IPS DF 6.9 (cell line): ENCODE data around the gene HS3ST3A1.

ENCODE experiments used
- DNase-seq: peaks from one replicate; pipeline ENCODE4 v3.0.0-alpha.2; 2013; ENCODE audit warnings: low read depth, low spot score
- H3K27ac ChIP-seq: one replicate; pipeline ENCODE4 v1.5.1; 2013; ENCODE audit warnings: low read length, control low read depth
- H3K27me3 ChIP-seq: 2 replicates; pipeline ENCODE4 v1.6.1; 2013; ENCODE audit warnings: mild to moderate bottlenecking, low read length; ENCODE audit not compliant: control insufficient read depth, insufficient read depth
- H3K36me3 ChIP-seq: 2 replicates; pipeline ENCODE4 v1.6.1; 2013; ENCODE audit warnings: low read length; ENCODE audit not compliant: control insufficient read depth, insufficient read depth
- H3K4me1 ChIP-seq: 2 replicates; pipeline ENCODE4 v1.6.1; 2013; ENCODE audit warnings: low read length; ENCODE audit not compliant: control insufficient read depth, insufficient read depth
- H3K4me3 ChIP-seq: 2 replicates; pipeline ENCODE4 v1.5.1; 2013; ENCODE audit warnings: mild to moderate bottlenecking, low read length
- H3K9me3 ChIP-seq: 2 replicates; pipeline ENCODE4 v1.6.1; 2013; ENCODE audit warnings: low read length, inconsistent platforms; ENCODE audit not compliant: control insufficient read depth, insufficient read depth
- WGBS: extraction: QIAGEN DNeasy Blood & Tissue Kit; methylation state at CpG from one replicate; pipeline ENCODE4 v1.1.7; 2013; ENCODE audit warnings: mixed read lengths, missing lambda C conversion rate; ENCODE audit not compliant: insufficient read length, insufficient coverage; 5-methylcytosine and 5-hydroxymethylcytosine counted together

HS3ST3A1 gene

GRCh38 chr17:13635951-13636350 is 34.2 kb upstream of the HS3ST3A1 start:
- no CpG with 5 or more reads among the region's 5 CpGs for WGBS
- no peak for DNase-seq

DNA sequence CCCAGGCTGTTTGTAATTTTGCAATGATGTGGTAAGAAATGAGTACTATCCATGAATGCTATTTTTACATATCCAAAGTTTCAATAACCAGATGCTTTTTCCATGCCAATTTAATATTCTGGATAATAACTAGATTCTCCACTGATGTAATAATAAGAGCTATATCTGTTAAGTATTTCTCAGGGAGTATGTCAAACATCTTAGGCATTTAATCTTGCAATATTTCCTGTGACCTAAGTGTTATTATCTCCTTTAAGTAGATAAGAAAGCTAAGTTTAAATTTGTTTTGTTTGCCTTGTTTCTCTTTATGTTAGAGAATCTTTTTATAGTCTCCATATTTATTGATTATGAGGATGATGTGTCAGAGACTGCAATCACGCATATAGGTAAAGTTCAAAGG is 32.3 kb upstream of the HS3ST3A1 start:
- Histone ChIP-seq H3K36me3 (no peaks in the 10 kb centered on the region), H3K4me1 (no peaks in the 10 kb centered on the region), H3K9me3 (no peaks in the 10 kb centered on the region), H3K27ac (no peak overlapping the region), H3K27me3 (no peaks in the 10 kb centered on the region), H3K4me3 (no peak overlapping the region)
- no peak for DNase-seq
- no CpG with 5 or more reads among the region's 1 CpG for WGBS

More at GRCh38 chr17:13635951-13636350, 34.2 kb upstream of the HS3ST3A1 start:
- no peaks in the 10 kb centered on the region for H3K27me3 ChIP-seq
- H3K4me1 ChIP-seq = peaks cover 2% of the 10 kb centered on the region; the same call in 1 of the 2 replicates
- no peaks in the 10 kb centered on the region for H3K36me3 ChIP-seq
- H3K4me3 ChIP-seq = no peak overlapping the region
- H3K9me3 ChIP-seq = no peaks in the 10 kb centered on the region
- H3K27ac ChIP-seq = no peak overlapping the region

DNA sequence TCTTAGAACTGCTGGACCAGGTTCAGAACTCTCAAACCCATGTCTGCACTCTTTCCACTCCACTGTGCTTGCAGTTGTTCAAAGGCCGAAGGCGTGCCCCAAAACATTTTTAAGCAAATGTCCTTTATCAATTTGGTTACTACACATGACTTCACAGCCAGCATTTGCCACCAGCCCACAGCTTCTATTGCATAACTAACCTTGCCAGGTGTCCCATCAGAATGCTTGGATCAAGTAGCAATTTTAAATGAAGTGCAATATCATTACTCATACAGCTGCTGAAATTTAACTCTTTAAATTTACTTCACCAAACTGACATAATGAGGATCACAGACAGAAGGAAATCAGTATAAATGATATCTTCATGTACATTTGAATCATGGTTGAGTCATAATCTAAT is 29.8 kb upstream of the HS3ST3A1 start:
- WGBS = no CpG with 5 or more reads among the region's 2 CpGs

DNA sequence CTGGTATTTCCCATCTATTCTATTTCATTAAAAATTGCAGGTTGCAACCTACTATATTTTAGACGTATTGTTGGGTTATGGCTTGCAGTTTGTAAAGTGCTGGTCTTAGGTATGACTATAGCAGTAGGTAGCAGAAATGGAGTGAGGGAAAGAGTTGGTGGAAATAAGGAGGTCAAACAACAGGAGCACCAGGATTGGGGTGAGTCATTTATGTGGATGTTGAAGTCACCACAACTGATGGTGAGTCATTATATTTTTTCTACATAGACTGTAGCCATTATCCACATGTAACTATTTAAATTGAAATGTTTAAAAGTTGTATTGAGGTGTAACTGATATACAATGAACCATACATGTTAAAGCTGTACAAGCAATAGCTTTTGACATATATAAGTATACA is 25.0 kb upstream of the HS3ST3A1 start:
- no peak overlapping the region for H3K27ac ChIP-seq
- H3K4me3 ChIP-seq = no peak overlapping the region
- H3K36me3 ChIP-seq = no peaks in the 10 kb centered on the region
- no CpG with 5 or more reads among the region's 1 CpG for WGBS
- H3K27me3 ChIP-seq = no peaks in the 10 kb centered on the region
- DNase-seq = no peak
- H3K9me3 ChIP-seq = no peaks in the 10 kb centered on the region
- no peaks in the 10 kb centered on the region for H3K4me1 ChIP-seq

More for the DNA sequence above, 29.8 kb upstream of the HS3ST3A1 start:
- Histone ChIP-seq H3K9me3 (no peaks in the 10 kb centered on the region), H3K27me3 (no peaks in the 10 kb centered on the region), H3K27ac (no peak overlapping the region), H3K4me3 (no peak overlapping the region), H3K4me1 (no peaks in the 10 kb centered on the region), H3K36me3 (no peaks in the 10 kb centered on the region)
- DNase-seq = no peak

- Histone ChIP-seq H3K4me1 (no peaks in the 10 kb centered on the region), H3K27ac (no peak overlapping the region), H3K27me3 (no peaks in the 10 kb centered on the region), H3K4me3 (no peak overlapping the region), H3K36me3 (no peaks in the 10 kb centered on the region), H3K9me3 (no peaks in the 10 kb centered on the region)
- no CpG with 5 or more reads among the region's 4 CpGs for WGBS
- DNase-seq = no peak
Measured at GRCh38 chr17:13619462-13619861, 17.7 kb upstream of the HS3ST3A1 start.

- WGBS = no CpG with 5 or more reads among the region's 5 CpGs
- H3K36me3 ChIP-seq = no peaks in the 10 kb centered on the region
- no peak for DNase-seq
- no peaks in the 10 kb centered on the region for H3K27me3 ChIP-seq
- H3K4me1 ChIP-seq = no peaks in the 10 kb centered on the region; the same call in 1 of the 2 replicates
- H3K27ac ChIP-seq = no peak overlapping the region
- no peaks in the 10 kb centered on the region for H3K9me3 ChIP-seq
- no peak overlapping the region for H3K4me3 ChIP-seq
Measured at GRCh38 chr17:13616031-13616430, 14.3 kb upstream of the HS3ST3A1 start.

- Histone ChIP-seq H3K4me3 (no peak overlapping the region), H3K9me3 (no peaks in the 10 kb centered on the region), H3K27me3 (no peaks in the 10 kb centered on the region), H3K36me3 (no peaks in the 10 kb centered on the region), H3K27ac (no peak overlapping the region), H3K4me1 (no peaks in the 10 kb centered on the region; the same call in 1 of the 2 replicates)
- no CpG with 5 or more reads among the region's 4 CpGs for WGBS
- no peak for DNase-seq
Measured at GRCh38 chr17:13609941-13610340, 8.2 kb upstream of the HS3ST3A1 start.

- H3K27ac ChIP-seq = no peak overlapping the region
- H3K27me3 ChIP-seq = peaks cover 2% of the 10 kb centered on the region; the same call in 1 of the 2 replicates
- peak overlapping the region; percentile 62; the same call in 1 of the 2 replicates for H3K4me3 ChIP-seq
- no CpG with 5 or more reads among the region's 46 CpGs for WGBS
- no peaks in the 10 kb centered on the region for H3K9me3 ChIP-seq
- H3K4me1 ChIP-seq = no peaks in the 10 kb centered on the region
- DNase-seq = no peak
- H3K36me3 ChIP-seq = no peaks in the 10 kb centered on the region
Measured at GRCh38 chr17:13601322-13601775, 380 bp downstream of the HS3ST3A1 start.

DNA sequence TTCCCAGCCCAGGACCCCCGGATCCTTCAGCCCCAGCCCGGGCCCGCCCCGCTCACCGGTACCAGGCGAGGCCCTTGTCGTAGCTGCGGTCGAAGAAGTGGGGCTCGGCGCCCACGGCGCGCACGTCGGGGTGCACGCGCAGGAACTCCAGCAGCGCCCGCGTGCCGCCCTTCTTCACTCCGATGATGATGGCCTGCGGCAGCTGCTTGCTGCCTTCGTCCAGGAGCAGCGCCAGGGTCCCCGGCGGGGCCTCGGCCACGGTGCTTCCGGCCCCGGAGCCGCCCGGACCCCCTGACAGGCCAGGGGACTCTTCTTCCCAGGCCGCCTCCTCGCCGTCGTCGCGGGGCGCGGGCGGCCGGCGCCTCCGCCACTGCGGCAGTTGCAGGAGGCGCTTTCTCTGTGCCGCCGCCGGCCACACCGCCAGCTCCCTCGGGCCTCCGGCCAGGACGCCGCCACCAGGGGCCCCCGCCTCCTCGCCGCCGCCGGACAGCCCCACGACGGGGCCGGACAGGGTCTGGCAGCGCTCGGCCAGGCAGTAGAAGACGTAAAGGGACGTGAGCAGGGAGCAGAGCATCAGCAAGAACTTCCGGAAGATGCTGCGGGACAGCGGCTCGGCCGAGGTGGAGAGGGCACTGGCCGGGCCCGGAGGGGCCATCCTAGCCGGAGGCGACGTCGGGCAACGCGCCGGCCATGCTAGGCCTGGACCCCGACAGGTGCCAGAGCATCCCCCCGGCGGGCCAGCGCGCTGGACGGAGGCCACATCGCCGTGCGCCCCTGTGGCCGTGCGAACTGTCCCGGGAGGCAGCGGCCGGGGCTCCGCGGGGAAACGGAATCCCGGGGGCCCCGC is 1.0 kb downstream of the HS3ST3A1 start:
- DNase-seq = no peak
- no CpG with 5 or more reads among the region's 101 CpGs for WGBS

DNA sequence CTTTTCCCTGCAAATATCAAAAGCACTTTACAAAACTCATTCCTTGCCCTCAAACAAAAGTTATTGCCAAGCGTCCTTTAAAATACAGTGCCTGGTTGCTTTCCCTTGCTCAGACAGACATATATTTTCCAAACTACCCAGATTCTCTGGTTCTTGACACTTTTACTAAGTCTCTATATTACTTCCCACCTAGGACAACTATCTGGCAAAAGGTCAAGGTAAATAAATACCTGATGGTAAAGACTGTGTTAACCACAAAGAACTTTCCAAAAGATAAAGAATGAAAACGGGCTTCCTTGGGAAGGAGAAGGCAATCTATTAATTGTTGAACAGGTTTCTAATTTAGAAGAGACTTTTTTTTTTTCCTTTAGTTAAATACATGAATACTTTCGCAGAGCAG is 1.9 kb downstream of the HS3ST3A1 start:
- Histone ChIP-seq H3K4me1 (no peaks in the 10 kb centered on the region), H3K36me3 (no peaks in the 10 kb centered on the region), H3K9me3 (no peaks in the 10 kb centered on the region), H3K27ac (no peak overlapping the region), H3K4me3 (no peak overlapping the region; the same call in 1 of the 2 replicates), H3K27me3 (peaks cover 2% of the 10 kb centered on the region; the same call in 1 of the 2 replicates)
- no CpG with 5 or more reads among the region's 3 CpGs for WGBS
- no peak for DNase-seq

More for the DNA sequence above, 1.0 kb downstream of the HS3ST3A1 start:
- H3K27me3 ChIP-seq = peaks cover 2% of the 10 kb centered on the region; the same call in 1 of the 2 replicates
- H3K4me1 ChIP-seq = no peaks in the 10 kb centered on the region
- no peaks in the 10 kb centered on the region for H3K9me3 ChIP-seq
- H3K36me3 ChIP-seq = no peaks in the 10 kb centered on the region
- peak overlapping the region; percentile 62; the same call in 1 of the 2 replicates for H3K4me3 ChIP-seq
- no peak overlapping the region for H3K27ac ChIP-seq
